NCI-H1105 treated with DMSO at 0.1 percent for 48 hours (cell line): ENCODE data around the gene KIAA1755.
"Not testable (repeated sequence)": the region's sequence is repeated elsewhere in the genome, so short reads cannot be mapped to it uniquely, and the experiment has no call there.

Experiments
- DNase-seq: peaks from one replicate; lab custom pipeline; 2025; lab: John Stamatoyannopoulos, UW

KIAA1755 gene

DNA sequence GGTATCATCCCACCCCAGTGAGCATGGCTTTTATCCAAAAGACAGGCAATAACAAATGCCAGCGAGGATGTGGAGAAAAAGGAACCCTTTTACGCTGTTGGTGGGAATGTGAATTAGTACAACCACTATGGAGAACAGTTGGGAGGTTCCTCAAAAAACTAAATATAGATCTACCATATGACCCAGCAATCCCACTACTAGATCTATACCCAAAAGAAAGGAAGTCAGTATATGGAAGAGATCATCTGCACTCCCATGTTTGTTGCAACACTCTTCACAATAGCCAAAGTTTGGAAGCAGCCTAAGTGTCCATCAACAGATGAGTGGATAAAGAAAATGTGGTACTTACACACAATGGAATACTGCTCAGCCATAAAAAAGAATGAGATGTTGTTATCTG, 5.9 kb upstream of the KIAA1755 start:
- DNase-seq: no peak

DNA sequence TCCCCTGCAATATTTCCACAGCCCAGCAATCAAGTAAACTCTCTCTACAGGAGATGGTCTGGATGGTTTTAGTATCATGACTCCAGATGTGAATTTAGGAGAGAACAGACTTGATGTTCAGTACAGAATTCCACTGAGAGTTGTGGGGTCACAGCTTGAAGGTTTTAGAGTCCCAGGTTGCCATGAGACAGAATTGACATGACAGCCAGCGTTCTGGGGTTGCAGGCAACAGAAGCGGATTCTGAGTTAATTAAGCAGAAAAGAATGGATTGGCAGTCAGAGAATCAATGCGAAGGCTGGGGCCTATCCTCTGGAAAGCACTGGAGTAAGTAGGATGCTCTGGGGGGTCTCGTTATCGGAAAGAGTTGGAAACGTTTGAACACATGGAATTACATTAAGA, 2.4 kb upstream of the KIAA1755 start:
- no peak for DNase-seq

- no peak for DNase-seq
These were observed 487 bp upstream of the KIAA1755 start for GRCh38 chr20:38261054-38261390.

DNA sequence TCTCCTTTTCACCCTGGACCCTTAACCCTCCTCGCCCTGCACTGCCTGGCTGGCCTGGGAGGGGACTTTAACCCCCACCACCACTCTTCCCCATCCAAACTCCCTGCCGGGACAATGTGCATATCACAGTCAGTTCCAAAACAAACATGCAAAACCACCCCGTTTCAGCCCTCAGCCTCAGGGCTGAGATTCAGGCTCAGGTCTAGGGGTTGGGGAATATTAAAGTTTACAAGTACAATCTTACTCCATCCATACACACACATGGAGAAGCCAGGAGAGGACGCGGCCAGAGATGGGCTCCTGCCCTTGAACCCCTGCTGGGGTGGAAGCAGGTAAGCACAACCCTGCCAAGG, 534 bp downstream of the KIAA1755 start:
- DNase-seq: no peak

DNA sequence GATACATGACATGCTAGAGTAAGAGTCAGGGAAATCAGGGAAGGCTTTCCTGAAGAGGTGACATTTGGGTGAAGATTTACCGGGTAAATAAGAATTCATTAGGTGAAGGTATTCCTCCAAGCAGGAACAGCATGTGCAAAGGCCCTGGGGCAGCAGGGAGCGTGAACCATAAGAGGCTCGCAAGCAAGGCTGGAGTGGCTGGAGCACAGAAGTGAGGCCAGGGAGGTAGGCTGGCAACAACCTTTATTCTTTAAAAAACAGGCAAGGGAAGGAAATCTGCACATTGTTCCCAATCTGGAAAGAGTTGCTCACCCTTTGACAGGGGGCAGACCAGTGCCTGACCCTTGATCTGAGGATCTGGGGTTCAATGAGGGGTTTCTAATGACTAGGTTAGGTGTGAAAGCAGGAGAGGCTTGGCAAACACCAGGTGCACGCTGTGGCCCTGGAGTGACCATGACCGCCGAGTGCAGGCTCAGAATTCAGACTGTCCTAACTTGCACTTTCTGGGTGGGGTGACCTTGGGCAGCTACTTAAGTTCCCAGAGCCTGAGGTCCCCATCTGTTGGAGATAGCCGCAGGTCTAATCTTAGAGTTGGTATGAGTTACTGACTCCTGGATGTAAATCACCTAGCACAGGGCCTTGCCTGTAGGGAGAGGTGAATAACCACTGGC, 1.9 kb downstream of the KIAA1755 start:
- no peak for DNase-seq

DNA sequence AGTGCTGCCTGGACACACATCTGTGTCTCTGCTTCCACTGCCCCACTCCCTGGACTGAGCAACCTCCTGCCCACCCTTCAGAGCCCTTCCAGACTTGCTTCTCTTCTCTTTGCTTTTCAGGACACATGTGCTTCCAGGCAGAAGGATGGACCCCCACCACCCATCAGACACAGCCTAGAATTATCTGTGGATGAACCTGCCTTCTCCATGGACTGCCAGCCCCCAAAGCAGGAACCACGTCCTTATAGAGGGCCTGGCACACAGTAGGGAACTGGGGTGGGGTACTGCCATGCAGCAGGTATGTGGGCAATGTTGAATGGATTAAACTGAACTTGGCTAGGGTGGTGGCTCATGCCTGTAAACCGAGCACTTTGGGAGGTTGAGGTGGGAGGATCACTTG, 3.6 kb downstream of the KIAA1755 start:
- no peak for DNase-seq

DNA sequence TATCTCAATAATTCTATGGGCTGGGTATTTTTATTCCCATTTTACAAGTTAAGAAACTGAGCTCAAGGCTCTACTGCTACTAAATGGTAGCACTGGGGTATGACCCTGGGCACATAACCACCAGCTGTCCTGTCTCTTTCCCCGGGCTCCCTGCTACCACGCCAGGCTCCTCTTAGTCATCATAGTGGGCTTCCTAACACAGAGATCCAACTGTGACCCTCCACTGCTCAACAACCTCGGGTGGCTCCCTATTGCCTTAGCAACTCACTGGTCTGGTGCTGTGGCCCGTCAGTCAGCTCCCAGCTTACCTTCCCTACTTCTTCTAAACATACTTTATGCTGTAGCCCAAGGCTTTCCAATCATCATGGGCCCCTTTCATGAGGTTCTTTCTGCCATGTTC, 4.5 kb downstream of the KIAA1755 start:
- no peak for DNase-seq

- DNase-seq: no peak
These were observed 5.1 kb downstream of the KIAA1755 start for GRCh38 chr20:38255393-38255792.

DNA sequence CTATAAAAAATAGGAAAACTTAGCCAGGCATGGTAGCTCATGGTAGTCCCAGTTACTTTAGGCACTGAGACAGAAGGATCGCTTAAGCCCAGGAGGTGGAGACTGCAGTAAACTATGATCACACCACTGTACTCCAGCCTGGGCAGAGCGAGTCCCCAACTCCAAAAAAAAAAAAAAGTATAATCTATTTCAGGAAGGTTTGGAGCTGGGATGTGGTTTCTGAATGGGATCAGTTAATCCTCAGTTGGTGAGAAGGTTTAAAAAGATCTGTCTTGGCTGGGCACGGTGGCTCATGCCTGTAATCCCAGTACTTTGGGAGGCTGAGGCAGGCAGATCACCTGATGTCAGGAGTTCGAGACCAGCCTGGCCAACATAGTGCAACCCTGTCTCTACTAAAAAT, 5.9 kb downstream of the KIAA1755 start:
- DNase-seq: not testable (repeated sequence)

DNA sequence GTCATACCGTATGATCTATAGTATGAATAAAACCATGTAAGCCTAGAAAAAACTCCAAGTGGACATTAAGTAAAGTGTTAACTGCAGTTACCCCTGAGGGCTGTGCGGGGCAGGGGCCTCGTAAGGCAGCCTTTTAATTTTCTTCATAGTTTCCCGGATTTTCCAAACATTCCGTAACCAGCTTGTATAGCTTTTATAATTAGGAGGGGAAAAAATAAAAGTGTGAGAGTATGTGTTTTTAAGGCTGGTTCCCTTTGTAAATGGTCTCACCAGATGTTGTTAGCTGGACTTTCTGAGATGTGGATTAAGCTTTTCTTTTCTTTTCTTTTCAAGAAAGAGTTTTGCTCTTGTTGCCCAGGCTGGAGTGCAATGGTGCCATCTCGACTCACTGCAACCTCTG, 7.0 kb downstream of the KIAA1755 start:
- no peak for DNase-seq

DNA sequence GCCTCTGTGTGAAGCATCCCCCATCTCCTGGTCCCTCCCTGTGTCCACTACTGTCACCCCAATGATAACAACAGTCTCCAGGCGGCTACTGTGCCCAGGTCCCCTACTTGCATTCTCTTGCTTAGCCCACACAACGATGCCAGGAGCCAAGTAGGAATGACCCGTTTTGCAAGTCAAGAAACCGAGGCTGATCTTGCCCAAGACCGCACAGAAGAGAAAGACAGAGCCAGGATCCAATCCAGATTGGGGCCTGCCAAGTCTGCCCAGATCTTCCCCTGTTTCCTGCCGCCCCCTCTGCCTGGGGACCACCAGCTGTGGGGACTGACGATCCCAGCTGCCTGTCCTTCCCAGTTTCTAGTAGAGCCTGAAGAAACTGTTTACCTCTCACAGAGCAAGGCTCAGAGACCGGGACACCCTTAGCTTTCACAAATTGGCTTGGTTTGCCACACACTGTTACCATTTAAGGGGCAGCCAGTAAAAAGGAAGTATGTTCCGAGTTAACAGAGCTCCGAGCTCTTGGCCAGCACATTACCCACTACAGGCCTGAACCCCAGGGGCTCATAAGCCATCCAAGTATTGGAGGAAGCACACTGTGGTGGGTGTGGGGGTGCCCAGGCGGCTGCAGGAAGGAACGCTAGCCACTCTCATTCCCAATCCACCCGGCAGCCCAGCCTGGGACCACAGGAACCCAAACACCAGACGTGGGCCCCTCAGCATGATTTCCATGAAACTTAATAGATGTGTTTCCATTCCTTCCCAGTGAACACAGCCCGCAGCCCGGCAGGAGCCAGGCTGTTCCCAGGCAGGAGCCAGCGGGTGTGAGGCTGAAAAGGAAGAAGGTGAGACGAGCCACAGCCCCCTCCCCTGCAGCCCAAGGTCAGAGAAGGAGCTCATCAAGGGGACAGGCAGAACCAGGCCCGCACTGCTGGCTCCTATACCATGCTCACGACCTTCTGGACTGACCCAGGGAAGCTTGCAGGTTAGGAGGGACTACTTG, 7.9 kb downstream of the KIAA1755 start:
- DNase-seq: no peak

GRCh38 chr20:38251441-38251840, 9.1 kb downstream of the KIAA1755 start:
- not testable (repeated sequence) for DNase-seq

DNA sequence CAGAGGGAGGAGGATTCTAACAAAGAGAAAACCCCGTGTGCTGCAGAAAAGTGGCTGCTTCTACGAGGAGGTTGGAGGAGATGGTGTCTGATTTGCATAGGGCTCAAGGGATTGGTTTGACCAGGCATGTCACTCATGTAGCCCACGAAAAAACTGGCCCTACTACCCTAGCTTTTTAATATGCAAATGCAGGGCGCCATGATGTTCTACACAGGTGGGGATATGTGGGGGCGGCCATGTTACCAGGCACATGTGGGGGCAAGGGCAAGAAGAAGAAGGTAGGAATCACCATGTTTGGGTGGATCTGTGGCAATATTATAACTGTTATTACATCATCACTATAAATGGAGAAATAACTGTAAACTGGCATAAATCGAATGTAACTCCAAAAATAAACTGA, 9.9 kb downstream of the KIAA1755 start:
- DNase-seq: no peak

- DNase-seq: no peak
These were observed 10.8 kb downstream of the KIAA1755 start for GRCh38 chr20:38249536-38250310.

DNA sequence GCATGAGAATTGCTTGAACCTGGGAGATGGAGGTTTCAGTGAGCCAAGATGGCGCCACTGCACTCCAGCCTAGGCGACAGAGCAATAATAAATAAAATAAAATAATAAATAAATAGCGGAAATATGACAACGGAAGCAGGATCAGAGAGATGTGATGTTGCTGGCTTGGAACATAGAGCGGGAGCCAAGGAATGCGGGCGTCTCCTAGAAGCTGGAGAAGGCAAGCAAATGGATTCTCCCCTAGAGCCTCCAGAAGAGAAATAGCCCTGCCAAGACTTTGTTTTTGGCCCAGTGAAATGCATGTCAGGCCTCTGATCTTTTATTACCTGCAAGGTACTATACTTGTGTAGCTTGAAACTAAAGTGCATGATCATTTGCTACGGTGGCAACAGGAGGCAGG, 12.4 kb downstream of the KIAA1755 start:
- no peak for DNase-seq

DNA sequence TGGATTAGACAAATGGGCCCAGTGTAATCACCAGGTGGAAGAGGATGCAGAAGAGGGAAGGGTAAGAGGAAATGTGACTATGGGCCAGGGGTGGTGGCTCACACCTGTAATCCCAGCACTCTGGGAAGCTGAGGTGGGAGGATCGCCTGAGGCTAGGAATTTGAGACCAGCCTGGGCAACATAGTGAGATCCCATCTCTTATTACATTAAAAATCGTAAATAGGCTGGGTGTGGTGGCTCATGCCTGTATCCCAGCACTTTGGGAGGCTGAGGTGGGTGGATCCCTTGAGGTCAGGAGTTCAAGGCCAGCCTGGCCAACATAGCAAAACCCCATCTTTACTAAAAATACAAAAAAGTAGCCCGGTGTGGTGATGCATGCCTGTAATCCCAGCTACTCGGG, 12.8 kb downstream of the KIAA1755 start:
- DNase-seq: not testable (repeated sequence)

DNA sequence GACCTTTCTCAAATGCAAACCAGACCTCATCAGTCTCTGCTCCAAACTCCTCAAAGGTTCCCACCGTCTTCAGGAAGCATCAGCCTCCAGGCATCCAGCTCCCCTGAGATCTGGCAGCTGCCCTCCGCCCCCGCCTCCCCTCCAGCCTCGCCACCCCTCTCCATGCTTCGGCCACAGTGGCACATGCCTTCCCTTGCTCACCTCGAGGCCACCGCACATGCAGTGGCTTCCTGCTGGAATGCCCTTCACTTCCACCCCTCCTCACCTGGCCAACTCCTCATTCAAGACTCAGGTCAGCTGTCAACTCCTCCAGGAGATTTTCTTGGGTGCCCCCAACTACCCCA, 13.4 kb downstream of the KIAA1755 start:
- DNase-seq: no peak

GRCh38 chr20:38246357-38247165, 14.0 kb downstream of the KIAA1755 start:
- DNase-seq: no peak

GRCh38 chr20:38245753-38246152, 14.8 kb downstream of the KIAA1755 start:
- DNase-seq: no peak

DNA sequence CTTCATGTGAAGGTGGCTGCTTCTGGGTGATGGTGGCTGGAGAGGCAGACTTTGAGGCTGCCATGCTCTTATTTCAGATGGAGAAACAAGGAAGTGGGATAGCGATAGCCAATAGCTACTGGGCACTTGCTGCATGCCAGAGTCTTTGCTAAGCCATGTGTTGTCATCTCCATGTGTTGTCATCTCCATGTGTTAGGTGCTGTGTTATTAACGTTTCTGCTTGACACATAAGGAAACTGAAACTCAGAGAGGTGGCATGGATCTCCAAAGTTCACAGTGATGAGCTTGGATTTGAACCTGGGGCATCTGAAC, 16.9 kb downstream of the KIAA1755 start:
- no peak for DNase-seq

- no peak for DNase-seq
These were observed 17.5 kb downstream of the KIAA1755 start for GRCh38 chr20:38242848-38243708.
